ENCODE results near the gene SFXN5.
A peak's percentile ranks its signal among the peaks of the same experiment; 100 is the strongest.

Gene SFXN5

DNA sequence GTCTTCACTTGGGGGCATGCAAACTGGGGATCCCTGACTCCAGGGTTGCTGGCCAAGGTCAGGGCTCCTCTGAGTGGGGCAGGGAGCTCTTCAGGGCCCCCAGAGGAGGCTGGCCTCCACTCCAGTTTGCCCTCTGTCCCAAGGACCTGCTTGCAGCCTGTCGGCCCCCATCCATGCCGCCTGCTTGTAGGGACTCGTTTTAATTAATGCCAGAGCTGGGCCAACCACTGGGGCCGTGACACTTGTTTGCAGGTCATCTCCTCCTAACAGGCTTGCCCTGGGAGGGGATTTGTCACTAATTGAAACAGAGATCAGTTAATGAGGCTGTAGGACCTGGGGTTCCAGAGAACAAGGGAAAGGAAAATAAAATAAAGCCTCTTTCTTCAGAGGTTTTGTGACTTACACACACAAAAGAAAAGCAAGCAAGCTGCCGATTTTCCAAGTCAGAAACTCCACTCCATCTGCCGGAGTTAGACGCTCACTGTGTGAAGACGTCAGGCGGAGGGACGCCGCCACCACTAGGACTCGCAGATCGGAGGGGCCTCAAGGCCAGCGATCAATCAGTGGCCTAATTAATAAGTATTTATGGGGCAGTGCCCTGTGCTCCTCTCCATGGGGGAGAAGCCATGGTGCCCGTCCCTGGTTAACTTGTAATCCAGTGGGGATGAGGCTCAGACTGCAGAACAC lies 75.9 kb downstream of the SFXN5 start:
- Histone ChIP-seq H3K79me1 (ENCODE audit: low read length) (no peaks in the 10 kb centered on the region), H3K4me2 (ENCODE audit: low read length) (no peak overlapping the region), H4K8ac (ENCODE audit: low read depth, low read length) (no peak overlapping the region), H3K27me3 (ENCODE audit: insufficient read depth, low read length, poor library complexity) (no peaks in the 10 kb centered on the region), H4K5ac (ENCODE audit: low read length) (no peak overlapping the region), H3K23ac (ENCODE audit: low read length) (no peak overlapping the region), H3K4me3 (ENCODE audit: low read length) (no peak overlapping the region), H3K36me3 (ENCODE audit: control insufficient read depth, insufficient read depth, low read length) (no peaks in the 10 kb centered on the region), H3K56ac (ENCODE audit: low read length) (no peak overlapping the region), H3K79me2 (ENCODE audit: control insufficient read depth, insufficient read depth, low read length) (no peaks in the 10 kb centered on the region), H3K9ac (ENCODE audit: low read length) (no peak overlapping the region), H3K27ac (ENCODE audit: low read depth, low read length) (no peak overlapping the region), H2BK5ac (ENCODE audit: low read length) (no peak overlapping the region), H2BK15ac (replicated peaks; ENCODE audit: low read depth) (no peak overlapping the region), H2BK120ac (ENCODE audit: low read depth, low read length) (no peak overlapping the region), H3K18ac (ENCODE audit: low read length) (no peak overlapping the region), H2AK5ac (ENCODE audit: low read length) (no peak overlapping the region), H3K4me1 (ENCODE audit: control insufficient read depth, low read depth, low read length) (no peaks in the 10 kb centered on the region), H3K4ac (ENCODE audit: low read depth, low read length) (no peak overlapping the region)
- no peak for DNase-seq
- WGBS (ENCODE audit: extremely low coverage, insufficient coverage, low lambda C conversion rate) = no CpG with 5 or more reads among the region's 15 CpGs

- Histone ChIP-seq H3K4ac (ENCODE audit: low read depth, low read length) (no peak overlapping the region), H3K27ac (ENCODE audit: low read depth, low read length) (no peak overlapping the region), H2BK120ac (ENCODE audit: low read depth, low read length) (no peak overlapping the region), H3K79me1 (ENCODE audit: low read length) (no peaks in the 10 kb centered on the region), H4K8ac (ENCODE audit: low read depth, low read length) (no peak overlapping the region), H3K23ac (ENCODE audit: low read length) (no peak overlapping the region), H3K4me1 (ENCODE audit: control insufficient read depth, low read depth, low read length) (no peaks in the 10 kb centered on the region), H2AK5ac (ENCODE audit: low read length) (no peak overlapping the region), H3K79me2 (ENCODE audit: control insufficient read depth, insufficient read depth, low read length) (no peaks in the 10 kb centered on the region), H3K56ac (ENCODE audit: low read length) (no peak overlapping the region), H3K9ac (ENCODE audit: low read length) (no peak overlapping the region), H3K36me3 (ENCODE audit: control insufficient read depth, insufficient read depth, low read length) (no peaks in the 10 kb centered on the region), H2BK5ac (ENCODE audit: low read length) (no peak overlapping the region), H3K4me3 (ENCODE audit: low read length) (no peak overlapping the region), H3K18ac (ENCODE audit: low read length) (no peak overlapping the region), H3K4me2 (ENCODE audit: low read length) (no peak overlapping the region), H3K27me3 (ENCODE audit: insufficient read depth, low read length, poor library complexity) (no peaks in the 10 kb centered on the region), H2BK15ac (replicated peaks; ENCODE audit: low read depth) (no peak overlapping the region), H4K5ac (ENCODE audit: low read length) (no peak overlapping the region)
- no CpG with 5 or more reads among the region's 6 CpGs for WGBS (ENCODE audit: extremely low coverage, insufficient coverage, low lambda C conversion rate)
- no peak for DNase-seq
Measured at GRCh38 chr2:72994991-72995380, 76.5 kb downstream of the SFXN5 start.

DNA sequence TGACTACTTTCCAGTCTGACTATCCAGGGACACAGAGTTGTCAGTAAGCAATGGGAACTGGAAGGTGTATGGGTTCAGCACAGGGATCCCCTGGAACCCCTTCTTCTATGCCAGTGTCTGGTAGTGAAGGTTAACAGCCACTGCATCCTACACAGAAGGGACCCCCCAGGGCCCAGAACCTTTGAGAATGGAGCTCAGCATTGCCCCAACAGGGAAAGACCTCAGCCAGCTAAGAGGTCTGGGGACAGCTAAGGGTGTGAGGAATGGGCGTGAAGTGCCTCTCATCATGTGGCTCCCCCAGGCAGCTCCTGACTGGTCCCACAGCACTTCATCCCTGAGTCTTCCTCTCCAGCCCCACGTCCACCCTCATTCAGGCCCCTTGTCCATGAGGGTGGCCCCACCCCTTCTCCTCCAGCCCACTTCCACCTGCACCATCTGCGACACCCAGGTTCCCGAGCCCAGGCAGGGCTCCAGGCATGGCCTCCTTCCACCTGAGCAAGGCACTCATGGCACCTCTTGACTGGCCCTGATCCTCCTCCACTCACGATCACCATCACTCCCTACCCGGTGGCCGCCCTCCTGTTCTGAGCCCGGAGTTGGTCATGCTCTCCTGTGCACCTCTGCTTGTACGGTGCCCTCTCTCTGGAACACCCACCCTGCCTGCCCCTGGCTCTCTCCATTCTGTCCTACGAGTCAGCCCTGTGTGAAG lies 77.1 kb downstream of the SFXN5 start:
- no peak overlapping the region for H4K8ac ChIP-seq (ENCODE audit: low read depth, low read length)
- H3K4ac ChIP-seq (ENCODE audit: low read depth, low read length) = no peak overlapping the region
- WGBS (ENCODE audit: extremely low coverage, insufficient coverage, low lambda C conversion rate) = no CpG with 5 or more reads among the region's 10 CpGs

GRCh38 chr2:72993933-72994280 lies 77.6 kb downstream of the SFXN5 start:
- Histone ChIP-seq H4K5ac (ENCODE audit: low read length) (no peak overlapping the region), H3K4me2 (ENCODE audit: low read length) (no peak overlapping the region), H3K36me3 (ENCODE audit: control insufficient read depth, insufficient read depth, low read length) (no peaks in the 10 kb centered on the region), H3K4me3 (ENCODE audit: low read length) (no peak overlapping the region), H2BK15ac (replicated peaks; ENCODE audit: low read depth) (no peak overlapping the region), H3K27me3 (ENCODE audit: insufficient read depth, low read length, poor library complexity) (no peaks in the 10 kb centered on the region), H3K56ac (ENCODE audit: low read length) (no peak overlapping the region), H3K23ac (ENCODE audit: low read length) (no peak overlapping the region), H3K18ac (ENCODE audit: low read length) (no peak overlapping the region), H3K27ac (ENCODE audit: low read depth, low read length) (no peak overlapping the region), H2AK5ac (ENCODE audit: low read length) (no peak overlapping the region), H2BK120ac (ENCODE audit: low read depth, low read length) (no peak overlapping the region), H4K8ac (ENCODE audit: low read depth, low read length) (no peak overlapping the region), H3K9ac (ENCODE audit: low read length) (no peak overlapping the region), H3K4ac (ENCODE audit: low read depth, low read length) (no peak overlapping the region), H3K79me1 (ENCODE audit: low read length) (no peaks in the 10 kb centered on the region), H3K79me2 (ENCODE audit: control insufficient read depth, insufficient read depth, low read length) (no peaks in the 10 kb centered on the region), H2BK5ac (ENCODE audit: low read length) (no peak overlapping the region), H3K4me1 (ENCODE audit: control insufficient read depth, low read depth, low read length) (no peaks in the 10 kb centered on the region)
- DNase-seq = no peak
- no CpG with 5 or more reads among the region's 5 CpGs for WGBS (ENCODE audit: extremely low coverage, insufficient coverage, low lambda C conversion rate)

More for the DNA sequence above, 77.1 kb downstream of the SFXN5 start:
- H2BK120ac ChIP-seq (ENCODE audit: low read depth, low read length) = no peak overlapping the region
- H2BK15ac ChIP-seq (replicated peaks; ENCODE audit: low read depth) = no peak overlapping the region
- H3K4me1 ChIP-seq (ENCODE audit: control insufficient read depth, low read depth, low read length) = no peaks in the 10 kb centered on the region
- H3K23ac ChIP-seq (ENCODE audit: low read length) = no peak overlapping the region
- no peaks in the 10 kb centered on the region for H3K36me3 ChIP-seq (ENCODE audit: control insufficient read depth, insufficient read depth, low read length)
- H3K27ac ChIP-seq (ENCODE audit: low read depth, low read length) = no peak overlapping the region
- no peak overlapping the region for H3K18ac ChIP-seq (ENCODE audit: low read length)
- H2AK5ac ChIP-seq (ENCODE audit: low read length) = no peak overlapping the region
- no peak overlapping the region for H3K9ac ChIP-seq (ENCODE audit: low read length)
- H3K79me1 ChIP-seq (ENCODE audit: low read length) = no peaks in the 10 kb centered on the region
- H3K4me2 ChIP-seq (ENCODE audit: low read length) = no peak overlapping the region
- H3K56ac ChIP-seq (ENCODE audit: low read length) = peak overlapping the region; percentile 15
- no peak overlapping the region for H2BK5ac ChIP-seq (ENCODE audit: low read length)
- no peak overlapping the region for H4K5ac ChIP-seq (ENCODE audit: low read length)
- no peak for DNase-seq
- no peak overlapping the region for H3K4me3 ChIP-seq (ENCODE audit: low read length)
- no peaks in the 10 kb centered on the region for H3K79me2 ChIP-seq (ENCODE audit: control insufficient read depth, insufficient read depth, low read length)
- H3K27me3 ChIP-seq (ENCODE audit: insufficient read depth, low read length, poor library complexity) = no peaks in the 10 kb centered on the region

DNA sequence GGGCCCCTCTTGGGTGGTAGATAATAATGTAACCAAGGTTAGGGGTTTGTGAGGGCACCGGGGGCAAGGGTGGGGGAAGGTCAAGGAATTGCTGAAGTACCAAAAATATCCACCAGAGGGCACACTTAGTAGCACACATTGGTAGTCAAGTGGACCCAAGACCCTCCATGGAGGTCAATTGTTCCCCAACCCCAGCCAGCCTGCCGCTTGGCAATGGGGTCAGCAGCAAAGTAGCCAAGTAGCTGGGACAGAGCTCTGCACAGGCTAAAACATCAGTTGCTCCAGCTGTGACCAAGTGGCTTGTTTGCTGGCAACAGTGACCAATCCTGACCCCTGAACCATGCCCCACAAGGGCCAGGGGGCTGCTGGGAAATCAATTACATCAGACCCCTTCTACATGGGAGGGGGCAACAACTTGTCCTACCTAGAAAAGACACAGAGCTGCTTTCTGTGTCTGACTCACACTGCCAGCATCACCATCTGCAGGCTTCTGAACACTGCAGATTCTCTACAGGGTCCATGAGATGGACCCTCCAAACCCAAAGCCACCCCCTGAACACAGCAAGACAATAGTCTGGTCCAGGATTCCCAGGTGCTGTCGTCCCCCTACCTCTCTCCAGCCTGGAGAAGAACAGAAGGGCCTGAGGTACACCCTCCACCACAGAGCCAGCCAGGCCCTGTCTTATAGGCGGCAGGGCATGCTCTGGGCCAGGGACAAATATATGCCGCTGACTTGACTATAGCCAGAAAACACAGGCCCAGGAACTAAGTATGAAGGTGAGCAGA lies 78.2 kb downstream of the SFXN5 start:
- Histone ChIP-seq H3K27ac (ENCODE audit: low read depth, low read length) (no peak overlapping the region), H3K4me3 (ENCODE audit: low read length) (no peak overlapping the region), H2BK120ac (ENCODE audit: low read depth, low read length) (no peak overlapping the region), H3K4ac (ENCODE audit: low read depth, low read length) (no peak overlapping the region), H3K27me3 (ENCODE audit: insufficient read depth, low read length, poor library complexity) (no peaks in the 10 kb centered on the region), H3K18ac (ENCODE audit: low read length) (no peak overlapping the region), H3K23ac (ENCODE audit: low read length) (no peak overlapping the region), H3K36me3 (ENCODE audit: control insufficient read depth, insufficient read depth, low read length) (no peaks in the 10 kb centered on the region), H4K5ac (ENCODE audit: low read length) (no peak overlapping the region), H3K79me1 (ENCODE audit: low read length) (no peaks in the 10 kb centered on the region), H4K8ac (ENCODE audit: low read depth, low read length) (no peak overlapping the region), H3K4me1 (ENCODE audit: control insufficient read depth, low read depth, low read length) (no peaks in the 10 kb centered on the region), H3K56ac (ENCODE audit: low read length) (no peak overlapping the region), H2BK15ac (replicated peaks; ENCODE audit: low read depth) (no peak overlapping the region), H3K9ac (ENCODE audit: low read length) (no peak overlapping the region), H3K4me2 (ENCODE audit: low read length) (no peak overlapping the region), H3K79me2 (ENCODE audit: control insufficient read depth, insufficient read depth, low read length) (no peaks in the 10 kb centered on the region), H2BK5ac (ENCODE audit: low read length) (no peak overlapping the region), H2AK5ac (ENCODE audit: low read length) (no peak overlapping the region)
- peak; percentile 70 for DNase-seq
- no CpG with 5 or more reads among the region's 5 CpGs for WGBS (ENCODE audit: extremely low coverage, insufficient coverage, low lambda C conversion rate)

Data from mesendoderm (in vitro differentiated cells).